ENCODE measurements around the gene ORM1.
"Not testable (repeated sequence)": the region's sequence is repeated elsewhere in the genome, so short reads cannot be mapped to it uniquely, and the experiment has no call there.

The ORM1 gene

GRCh38 chr9:114325684-114326254, 2.9 kb downstream of the ORM1 start:
- DNase-seq (ENCODE audit: low read depth) = not testable (repeated sequence)

DNA sequence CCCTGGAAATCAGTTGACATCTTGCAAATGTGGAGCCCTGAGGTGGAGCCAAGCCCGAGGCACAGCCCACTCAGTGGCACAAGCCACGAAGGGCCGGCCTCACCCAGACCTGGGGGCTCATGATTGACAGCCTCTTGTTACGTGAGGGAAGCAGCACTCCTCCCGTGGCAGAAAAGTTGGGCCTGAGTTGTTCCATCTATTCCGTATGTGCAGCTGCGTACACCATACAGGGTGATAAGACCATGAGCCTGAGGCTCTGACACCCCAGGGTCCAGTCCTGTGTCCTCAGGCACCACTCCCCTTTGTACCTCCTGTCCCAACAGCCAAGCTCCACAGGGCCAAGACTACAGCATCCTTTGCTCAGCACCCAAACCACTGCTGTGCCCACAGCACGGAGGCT, 4.9 kb downstream of the ORM1 start:
- no peak for DNase-seq (ENCODE audit: low read depth)

DNA sequence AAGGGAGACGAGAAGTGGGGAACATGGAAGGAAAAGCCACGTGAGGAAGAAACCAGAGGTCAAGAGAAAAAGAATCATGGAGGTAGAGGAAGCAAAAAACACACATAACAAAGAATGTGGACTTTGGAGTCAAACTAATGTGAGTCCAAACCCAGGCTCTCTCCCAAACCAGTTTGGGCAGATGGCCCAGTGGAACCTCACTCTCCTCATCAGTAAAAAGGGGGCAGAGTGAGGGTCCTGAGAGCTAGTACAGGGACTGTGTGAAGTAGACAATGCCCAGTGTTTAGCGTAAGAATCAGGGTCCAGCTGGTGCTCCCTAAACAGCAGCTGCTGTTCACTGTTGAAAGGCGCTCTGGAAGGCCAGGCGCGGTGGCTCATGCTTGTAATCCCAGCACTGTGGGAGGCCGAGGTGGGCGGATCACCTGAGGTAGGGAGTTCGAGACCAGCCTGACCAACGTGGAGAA, 5.5 kb downstream of the ORM1 start:
- not testable (repeated sequence) for DNase-seq (ENCODE audit: low read depth)

DNA sequence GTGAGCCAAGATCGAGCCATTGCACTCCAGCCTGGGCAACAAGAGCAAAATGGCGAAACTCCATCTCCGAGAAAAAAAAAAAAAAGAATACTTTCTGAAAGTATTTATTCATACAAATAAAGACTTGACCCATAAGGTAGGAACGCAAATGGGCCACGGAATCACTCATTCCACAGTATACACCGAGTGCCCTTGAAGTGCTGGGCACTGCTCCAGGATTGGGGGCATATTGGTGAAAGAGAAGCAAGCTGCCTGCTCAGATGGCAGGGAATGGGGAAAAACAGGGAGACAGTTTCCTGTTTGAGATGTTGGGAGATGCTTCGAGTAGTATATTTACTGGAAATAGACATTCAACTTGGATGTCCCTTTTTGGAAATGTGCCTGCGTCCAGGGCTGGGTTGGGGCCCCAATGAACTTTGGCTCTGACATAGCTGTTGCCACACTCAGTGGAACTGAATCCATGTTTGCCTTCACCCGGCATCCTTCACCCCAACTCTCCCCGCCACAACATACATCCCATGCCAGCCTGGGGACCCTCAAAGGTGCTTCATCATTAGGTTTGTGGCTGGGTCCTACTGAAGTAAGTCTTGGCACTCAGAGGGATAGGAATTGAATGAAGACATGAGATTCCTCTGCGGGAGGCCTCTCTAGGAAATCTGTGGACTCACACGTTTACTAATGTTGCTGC, 6.2 kb downstream of the ORM1 start:
- DNase-seq (ENCODE audit: low read depth) = not testable (repeated sequence)

DNA sequence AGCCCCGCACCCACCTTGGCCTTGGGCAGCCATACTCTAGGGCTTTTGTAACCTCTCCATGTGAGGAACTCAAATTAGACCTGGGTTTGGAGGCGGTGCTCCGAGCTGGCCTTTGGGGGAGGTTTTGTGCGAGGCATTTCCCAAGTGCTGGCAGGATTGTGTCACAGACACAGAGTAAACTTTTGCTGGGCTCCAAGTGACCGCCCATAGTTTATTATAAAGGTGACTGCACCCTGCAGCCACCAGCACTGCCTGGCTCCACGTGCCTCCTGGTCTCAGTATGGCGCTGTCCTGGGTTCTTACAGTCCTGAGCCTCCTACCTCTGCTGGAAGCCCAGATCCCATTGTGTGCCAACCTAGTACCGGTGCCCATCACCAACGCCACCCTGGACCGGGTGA, 6.7 kb downstream of the ORM1 start, which contains the start of gene ORM2:
ORM2 (plus strand) TSS at position 245 of the 398 bp plus-strand sequence; CDS start at position 281, 36 bp downstream.
- DNase-seq (ENCODE audit: low read depth) = not testable (repeated sequence)

GRCh38 chr9:114330636-114331035, 7.7 kb downstream of the ORM1 start:
- no peak for DNase-seq (ENCODE audit: low read depth)

DNA sequence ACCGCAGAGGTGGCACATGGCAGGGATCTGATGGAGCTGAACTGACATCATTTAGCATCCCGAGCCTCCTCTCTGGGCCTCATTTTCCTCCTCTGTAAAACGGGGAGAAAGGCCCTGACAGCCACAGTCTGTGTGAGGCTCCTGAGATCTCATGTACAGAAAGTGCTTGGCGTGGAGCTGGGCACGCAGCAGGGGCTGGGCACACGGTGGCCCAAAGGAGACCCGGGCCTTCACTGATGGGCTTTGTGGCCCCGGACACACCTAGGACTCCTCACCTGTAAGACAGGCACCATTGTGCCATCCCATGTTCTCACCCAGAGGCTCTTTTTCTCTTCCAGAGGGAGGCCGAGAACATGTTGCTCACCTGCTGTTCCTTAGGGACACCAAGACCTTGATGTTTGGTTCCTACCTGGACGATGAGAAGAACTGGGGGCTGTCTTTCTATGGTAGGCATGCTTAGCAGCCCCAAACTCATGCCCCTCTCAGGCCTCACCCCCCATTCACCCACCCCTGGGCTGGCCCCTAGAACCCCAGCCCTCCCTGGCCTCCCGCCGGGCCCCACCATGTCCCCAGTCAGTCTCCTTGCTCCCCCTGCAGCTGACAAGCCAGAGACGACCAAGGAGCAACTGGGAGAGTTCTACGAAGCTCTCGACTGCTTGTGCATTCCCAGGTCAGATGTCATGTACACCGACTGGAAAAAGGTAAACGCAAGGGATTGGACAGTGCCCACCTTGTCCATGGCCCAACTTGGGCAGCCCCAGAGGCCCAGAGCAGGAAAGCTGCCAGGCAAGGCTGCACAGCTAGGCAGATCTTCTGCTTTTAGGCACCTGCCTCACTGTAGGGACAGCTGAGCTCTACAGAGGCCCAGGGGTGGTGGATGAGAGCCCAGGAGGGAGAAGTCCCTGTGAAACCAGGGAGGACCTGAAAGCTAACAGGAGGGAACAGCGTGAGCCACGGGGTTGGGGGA, 8.6 kb downstream of the ORM1 start:
- DNase-seq (ENCODE audit: low read depth) = not testable (repeated sequence)

GRCh38 chr9:114332474-114333040, 9.7 kb downstream of the ORM1 start:
- DNase-seq (ENCODE audit: low read depth) = not testable (repeated sequence)

GRCh38 chr9:114333718-114334117, 10.8 kb downstream of the ORM1 start:
- not testable (repeated sequence) for DNase-seq (ENCODE audit: low read depth)

DNA sequence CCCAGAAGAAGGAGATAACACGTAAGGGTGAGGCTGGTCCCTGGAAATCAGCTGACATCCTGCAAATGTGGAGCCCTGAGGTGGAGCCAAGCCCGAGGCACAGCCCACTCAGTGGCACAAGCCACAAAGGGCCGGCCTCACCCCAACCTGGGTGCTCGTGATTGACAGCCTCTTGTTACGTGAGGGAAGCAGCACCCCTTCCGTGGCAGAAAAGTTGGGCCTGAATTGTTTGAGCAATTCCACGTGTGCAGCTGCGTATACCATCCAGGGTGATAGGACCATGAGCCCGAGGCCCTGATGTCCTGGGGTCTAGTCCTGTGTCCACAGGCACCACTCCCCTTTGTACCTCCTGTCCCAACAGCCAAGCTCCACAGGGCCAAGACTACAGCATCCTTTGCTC, 11.6 kb downstream of the ORM1 start:
- no peak for DNase-seq (ENCODE audit: low read depth)

GRCh38 chr9:114335745-114336144, 12.8 kb downstream of the ORM1 start:
- DNase-seq (ENCODE audit: low read depth) = no peak

GRCh38 chr9:114336157-114336556, 13.3 kb downstream of the ORM1 start:
- DNase-seq (ENCODE audit: low read depth) = no peak

DNA sequence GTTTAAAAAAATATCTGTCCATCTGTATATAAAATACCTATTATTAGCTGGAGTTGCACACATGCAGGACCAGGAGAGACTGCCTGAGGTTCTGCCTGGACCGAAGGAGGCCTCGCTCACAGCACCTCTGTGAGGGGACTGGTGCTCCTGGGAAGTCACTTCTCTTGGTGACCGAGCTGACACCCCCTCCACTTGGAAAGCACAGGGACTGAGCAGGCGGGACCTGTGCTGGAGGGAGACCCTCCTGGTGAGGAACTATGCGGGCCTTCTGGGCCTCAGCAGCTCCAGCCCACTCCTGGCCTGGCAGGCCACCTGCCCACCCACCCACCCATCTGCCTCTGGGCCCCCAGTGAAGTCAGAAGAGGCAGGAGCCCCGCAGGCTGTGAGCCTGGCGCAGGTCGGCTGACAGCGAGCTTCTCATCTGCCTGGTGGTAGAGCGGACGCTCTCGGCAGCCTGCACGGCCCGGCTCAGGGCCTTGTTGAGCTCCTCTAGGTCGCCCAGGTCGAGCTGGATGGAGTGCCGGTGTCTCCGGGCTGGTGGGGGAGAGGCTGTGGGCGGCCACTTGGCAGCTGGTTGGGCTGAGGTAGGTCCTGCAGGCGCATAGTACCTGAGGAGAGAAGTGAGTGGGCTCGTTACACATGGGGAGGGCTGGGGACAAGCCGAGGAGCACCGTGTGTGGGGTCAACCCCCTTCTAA, 13.9 kb downstream of the ORM1 start:
- no peak for DNase-seq (ENCODE audit: low read depth)

GRCh38 chr9:114338187-114338586, 15.3 kb downstream of the ORM1 start:
- DNase-seq (ENCODE audit: low read depth) = no peak

DNA sequence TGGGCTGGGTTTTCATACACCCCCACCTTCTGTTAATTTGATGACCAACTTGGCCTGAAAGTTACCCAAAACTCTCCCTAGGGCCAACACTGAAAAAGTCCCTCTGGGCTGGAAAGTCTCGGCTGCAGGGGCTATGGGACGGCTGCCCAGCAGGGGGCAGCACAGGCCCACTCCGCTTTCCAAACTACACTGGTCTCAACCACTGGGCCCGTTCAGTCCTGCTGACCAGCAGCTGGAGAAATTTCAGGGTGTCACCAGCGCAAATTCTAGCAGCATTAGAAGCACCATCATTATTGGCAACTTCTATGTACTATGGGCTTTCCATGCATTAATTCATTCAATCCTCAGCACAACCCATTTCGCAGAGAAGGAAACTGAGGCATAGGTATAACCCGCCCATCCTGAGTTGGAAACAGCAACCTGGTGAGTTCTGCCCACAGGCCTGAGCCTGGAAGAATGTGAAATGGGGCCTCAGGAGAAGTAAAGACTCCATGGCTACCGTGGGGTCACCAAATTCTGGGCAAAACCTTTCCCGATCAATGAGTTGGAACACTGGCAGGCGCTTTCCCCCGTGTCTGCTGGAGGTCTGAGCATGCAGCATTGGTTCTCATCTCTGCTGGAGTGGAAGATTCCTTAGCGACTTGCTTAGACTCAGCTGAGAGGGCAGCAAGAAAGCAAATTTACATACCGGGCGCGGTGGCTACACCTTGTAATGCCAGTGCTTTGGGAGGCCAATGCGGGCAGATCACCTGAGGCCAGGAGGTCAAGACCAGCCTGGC, 16.4 kb downstream of the ORM1 start:
- DNase-seq (ENCODE audit: low read depth) = no peak

DNA sequence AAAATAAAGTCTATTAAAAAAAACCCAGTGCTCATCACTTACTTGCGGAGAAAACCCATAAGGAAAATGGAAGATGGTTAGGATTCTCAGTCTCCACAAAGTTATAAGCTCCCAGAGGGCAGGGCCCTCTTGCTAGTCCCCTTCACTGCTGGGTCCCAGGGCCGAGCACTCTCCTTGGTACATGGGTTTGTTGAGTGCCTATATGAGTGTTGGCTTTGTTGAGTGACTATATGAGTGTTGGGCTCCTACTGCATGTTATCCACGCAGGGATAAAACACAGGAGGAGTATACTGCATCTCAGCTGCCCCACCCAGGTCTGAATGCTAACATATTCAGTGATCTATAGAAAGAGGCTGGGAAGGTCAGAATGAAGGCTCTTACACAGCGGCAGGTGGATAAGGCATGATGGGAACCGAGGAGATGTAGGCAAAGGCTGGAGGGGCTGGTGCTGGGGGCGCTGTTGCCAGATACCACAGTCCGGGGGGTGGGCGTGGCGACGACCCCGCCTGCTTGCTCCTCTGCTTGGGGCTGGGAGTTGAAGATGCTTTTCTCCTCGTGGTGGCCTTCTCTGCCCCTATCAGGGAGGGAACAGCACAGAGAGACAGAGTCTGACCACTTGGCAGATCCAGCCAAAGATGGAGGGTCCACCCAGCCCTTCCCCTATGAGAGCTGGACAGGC, 18.4 kb downstream of the ORM1 start:
- no peak for DNase-seq (ENCODE audit: low read depth)

GRCh38 chr9:114341991-114342390, 19.1 kb downstream of the ORM1 start:
- no peak for DNase-seq (ENCODE audit: low read depth)

GRCh38 chr9:114342755-114343440, 20.0 kb downstream of the ORM1 start:
- DNase-seq (ENCODE audit: low read depth) = no peak

GRCh38 chr9:114343471-114344187, 20.7 kb downstream of the ORM1 start:
- no peak for DNase-seq (ENCODE audit: low read depth)
